ENCODE measurements around the gene NELL1.

GRCh38 chr11:21546703-21547102 is 877.3 kb downstream of the NELL1 start:
- TF ChIP-seq, protein P1, sequence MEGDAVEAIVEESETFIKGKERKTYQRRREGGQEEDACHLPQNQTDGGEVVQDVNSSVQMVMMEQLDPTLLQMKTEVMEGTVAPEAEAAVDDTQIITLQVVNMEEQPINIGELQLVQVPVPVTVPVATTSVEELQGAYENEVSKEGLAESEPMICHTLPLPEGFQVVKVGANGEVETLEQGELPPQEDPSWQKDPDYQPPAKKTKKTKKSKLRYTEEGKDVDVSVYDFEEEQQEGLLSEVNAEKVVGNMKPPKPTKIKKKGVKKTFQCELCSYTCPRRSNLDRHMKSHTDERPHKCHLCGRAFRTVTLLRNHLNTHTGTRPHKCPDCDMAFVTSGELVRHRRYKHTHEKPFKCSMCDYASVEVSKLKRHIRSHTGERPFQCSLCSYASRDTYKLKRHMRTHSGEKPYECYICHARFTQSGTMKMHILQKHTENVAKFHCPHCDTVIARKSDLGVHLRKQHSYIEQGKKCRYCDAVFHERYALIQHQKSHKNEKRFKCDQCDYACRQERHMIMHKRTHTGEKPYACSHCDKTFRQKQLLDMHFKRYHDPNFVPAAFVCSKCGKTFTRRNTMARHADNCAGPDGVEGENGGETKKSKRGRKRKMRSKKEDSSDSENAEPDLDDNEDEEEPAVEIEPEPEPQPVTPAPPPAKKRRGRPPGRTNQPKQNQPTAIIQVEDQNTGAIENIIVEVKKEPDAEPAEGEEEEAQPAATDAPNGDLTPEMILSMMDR (conservative IDR thresholded peaks at IDR 0.05; ENCODE audit: low read depth in 2 of 2), result no peak
- TF ChIP-seq EZH2phosphoT487 (IDR thresholded peaks at IDR 0.05; ENCODE audit: unreplicated experiment), result no peak
- TF ChIP-seq POLR2AphosphoS5 (IDR thresholded peaks at IDR 0.05; ENCODE audit: low read depth), result no peak
- no peak for TF ChIP-seq EZH2 (IDR thresholded peaks at IDR 0.05; ENCODE audit: low read depth, unreplicated experiment)
- no peak for TF ChIP-seq NANOG (IDR thresholded peaks at IDR 0.05; ENCODE audit: borderline replicate concordance)
- TF ChIP-seq, protein P2, sequence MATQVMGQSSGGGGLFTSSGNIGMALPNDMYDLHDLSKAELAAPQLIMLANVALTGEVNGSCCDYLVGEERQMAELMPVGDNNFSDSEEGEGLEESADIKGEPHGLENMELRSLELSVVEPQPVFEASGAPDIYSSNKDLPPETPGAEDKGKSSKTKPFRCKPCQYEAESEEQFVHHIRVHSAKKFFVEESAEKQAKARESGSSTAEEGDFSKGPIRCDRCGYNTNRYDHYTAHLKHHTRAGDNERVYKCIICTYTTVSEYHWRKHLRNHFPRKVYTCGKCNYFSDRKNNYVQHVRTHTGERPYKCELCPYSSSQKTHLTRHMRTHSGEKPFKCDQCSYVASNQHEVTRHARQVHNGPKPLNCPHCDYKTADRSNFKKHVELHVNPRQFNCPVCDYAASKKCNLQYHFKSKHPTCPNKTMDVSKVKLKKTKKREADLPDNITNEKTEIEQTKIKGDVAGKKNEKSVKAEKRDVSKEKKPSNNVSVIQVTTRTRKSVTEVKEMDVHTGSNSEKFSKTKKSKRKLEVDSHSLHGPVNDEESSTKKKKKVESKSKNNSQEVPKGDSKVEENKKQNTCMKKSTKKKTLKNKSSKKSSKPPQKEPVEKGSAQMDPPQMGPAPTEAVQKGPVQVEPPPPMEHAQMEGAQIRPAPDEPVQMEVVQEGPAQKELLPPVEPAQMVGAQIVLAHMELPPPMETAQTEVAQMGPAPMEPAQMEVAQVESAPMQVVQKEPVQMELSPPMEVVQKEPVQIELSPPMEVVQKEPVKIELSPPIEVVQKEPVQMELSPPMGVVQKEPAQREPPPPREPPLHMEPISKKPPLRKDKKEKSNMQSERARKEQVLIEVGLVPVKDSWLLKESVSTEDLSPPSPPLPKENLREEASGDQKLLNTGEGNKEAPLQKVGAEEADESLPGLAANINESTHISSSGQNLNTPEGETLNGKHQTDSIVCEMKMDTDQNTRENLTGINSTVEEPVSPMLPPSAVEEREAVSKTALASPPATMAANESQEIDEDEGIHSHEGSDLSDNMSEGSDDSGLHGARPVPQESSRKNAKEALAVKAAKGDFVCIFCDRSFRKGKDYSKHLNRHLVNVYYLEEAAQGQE (IDR thresholded peaks at IDR 0.05; ENCODE audit: unreplicated experiment), result no peak
- TF ChIP-seq ETS1 (IDR thresholded peaks at IDR 0.05), result no peak
- no peak for TF ChIP-seq ZNF331 (CRISPR knock-in tag; IDR thresholded peaks at IDR 0.05; ENCODE audit: low read depth)
- no peak for TF ChIP-seq CREB1 (CRISPR knock-in tag; IDR thresholded peaks at IDR 0.05; ENCODE audit: low read depth)
- no peak for TF ChIP-seq ZNF462 (CRISPR knock-in tag; IDR thresholded peaks at IDR 0.05)

Measured in GM23338 (cell line).